Measurements from ENCODE around the gene ATP8A2. TPM values are rescaled to one million over a fixed set of nuclear protein-coding genes. Genes with fewer than 3 reads are reported as not detected.
A peak's percentile ranks its signal among the peaks of the same experiment; 100 is the strongest.
"Not testable (repeated sequence)": the region's sequence is repeated elsewhere in the genome, so short reads cannot be mapped to it uniquely, and the experiment has no call there.

ATP8A2 gene
- total RNA-seq, 1 experiment from 2014 or later, result 0.26 TPM

DNA sequence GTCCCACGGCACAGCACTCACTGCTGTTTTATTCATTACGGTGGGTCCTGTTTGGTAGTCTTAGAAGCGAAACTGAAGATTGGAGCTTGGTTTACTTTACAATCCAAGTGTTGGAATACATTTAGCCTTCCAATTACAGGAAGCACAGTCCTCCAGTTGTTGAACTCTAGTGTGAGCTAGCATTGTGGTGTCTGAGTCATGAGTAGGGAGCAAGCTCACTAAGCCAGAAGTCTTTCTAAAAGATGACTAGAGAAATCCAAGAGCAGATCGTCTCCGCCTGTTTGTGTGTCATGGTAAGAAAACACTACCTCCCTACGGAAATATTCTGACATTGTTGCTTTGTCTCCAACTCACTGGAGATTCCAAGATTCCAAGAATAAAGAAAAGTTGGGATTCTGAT lies 690.2 kb downstream of the ATP8A2 start:
- no peaks in the 10 kb centered on the region for H3K36me3 Mint-ChIP-seq (ENCODE audit: insufficient read depth, unreplicated experiment)
- peak; percentile 60 for DNase-seq (ENCODE audit: unreplicated experiment)
- H3K27ac Mint-ChIP-seq (ENCODE audit: low read depth, unreplicated experiment), result no peak overlapping the region
- H3K4me1 Mint-ChIP-seq (ENCODE audit: insufficient read depth, unreplicated experiment), result peaks cover 13% of the 10 kb centered on the region
- H3K9me3 Mint-ChIP-seq (ENCODE audit: unreplicated experiment), result no peaks in the 10 kb centered on the region
- H3K4me3 Mint-ChIP-seq (ENCODE audit: unreplicated experiment), result no peak overlapping the region
- H3K27me3 Mint-ChIP-seq (ENCODE audit: insufficient read depth, unreplicated experiment), result no peaks in the 10 kb centered on the region
- ChIA-PET CTCF (interaction anchor here (0.5 to 5.5 kb wide), 28 partner anchors 9 to 1036 kb away, joined by 3 to 46 read pairs (median 4); no protein-coding TSS in a partner anchor), POLR2A (interaction anchor here (0.6 kb wide), 1 partner anchor 487 kb away, joined by 3 read pairs; no protein-coding TSS in a partner anchor)
- TF ChIP-seq, protein P1, sequence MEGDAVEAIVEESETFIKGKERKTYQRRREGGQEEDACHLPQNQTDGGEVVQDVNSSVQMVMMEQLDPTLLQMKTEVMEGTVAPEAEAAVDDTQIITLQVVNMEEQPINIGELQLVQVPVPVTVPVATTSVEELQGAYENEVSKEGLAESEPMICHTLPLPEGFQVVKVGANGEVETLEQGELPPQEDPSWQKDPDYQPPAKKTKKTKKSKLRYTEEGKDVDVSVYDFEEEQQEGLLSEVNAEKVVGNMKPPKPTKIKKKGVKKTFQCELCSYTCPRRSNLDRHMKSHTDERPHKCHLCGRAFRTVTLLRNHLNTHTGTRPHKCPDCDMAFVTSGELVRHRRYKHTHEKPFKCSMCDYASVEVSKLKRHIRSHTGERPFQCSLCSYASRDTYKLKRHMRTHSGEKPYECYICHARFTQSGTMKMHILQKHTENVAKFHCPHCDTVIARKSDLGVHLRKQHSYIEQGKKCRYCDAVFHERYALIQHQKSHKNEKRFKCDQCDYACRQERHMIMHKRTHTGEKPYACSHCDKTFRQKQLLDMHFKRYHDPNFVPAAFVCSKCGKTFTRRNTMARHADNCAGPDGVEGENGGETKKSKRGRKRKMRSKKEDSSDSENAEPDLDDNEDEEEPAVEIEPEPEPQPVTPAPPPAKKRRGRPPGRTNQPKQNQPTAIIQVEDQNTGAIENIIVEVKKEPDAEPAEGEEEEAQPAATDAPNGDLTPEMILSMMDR (IDR thresholded peaks at IDR 0.05; ENCODE audit: unreplicated experiment), result no peak
- intact Hi-C loops (cut with micrococcal nuclease), result loop anchor here (1.0 to 10.0 kb wide), 4 partner anchors 157 to 551 kb away; no protein-coding TSS in a partner anchor
- no TSS peak for BruUV-seq (replicated peaks)

DNA sequence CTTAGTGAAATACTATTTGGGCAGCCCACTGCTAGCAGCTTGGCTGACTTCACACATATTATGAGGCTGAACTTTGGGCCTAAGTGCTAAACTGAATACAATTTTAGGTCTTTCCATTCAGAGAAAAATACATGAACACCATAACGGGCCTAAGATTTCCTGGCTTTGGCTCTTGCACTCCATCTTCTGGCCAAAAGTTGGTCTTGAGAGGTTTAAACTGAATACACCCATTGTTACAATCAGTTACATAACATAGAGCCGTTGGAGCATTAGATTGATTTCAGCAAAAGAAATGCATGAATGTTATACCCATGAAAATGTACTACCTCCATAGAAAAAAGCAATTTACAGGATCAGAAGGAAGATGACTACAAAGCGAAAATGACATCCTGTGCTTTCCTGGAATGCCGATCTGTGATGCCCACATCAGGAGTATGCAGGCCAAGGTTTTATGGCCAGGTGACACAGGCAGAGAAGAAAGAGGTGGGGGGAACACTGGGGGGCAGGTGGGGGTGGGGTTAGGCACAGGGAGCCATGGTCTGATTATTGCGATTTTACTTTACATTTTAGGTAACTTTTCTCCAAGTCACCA lies 691.2 kb downstream of the ATP8A2 start:
- DNase-seq (ENCODE audit: unreplicated experiment), result peak; percentile 71
- no peaks in the 10 kb centered on the region for H3K27me3 Mint-ChIP-seq (ENCODE audit: insufficient read depth, unreplicated experiment)
- H3K4me3 Mint-ChIP-seq (ENCODE audit: unreplicated experiment), result no peak overlapping the region
- CTCF ChIA-PET, result interaction anchor here (0.7 to 5.5 kb wide), 12 partner anchors 209 to 494 kb away, joined by 3 to 46 read pairs (median 4); no protein-coding TSS in a partner anchor
- POLR2A ChIA-PET, result no interaction called here
- no peak overlapping the region for H3K27ac Mint-ChIP-seq (ENCODE audit: low read depth, unreplicated experiment)
- peaks cover 13% of the 10 kb centered on the region for H3K4me1 Mint-ChIP-seq (ENCODE audit: insufficient read depth, unreplicated experiment)
- intact Hi-C loops (cut with micrococcal nuclease), result loop anchor here (1.0 to 10.0 kb wide), 4 partner anchors 158 to 552 kb away; no protein-coding TSS in a partner anchor
- TF ChIP-seq, protein P1 (IDR thresholded peaks at IDR 0.05; ENCODE audit: unreplicated experiment), result peak; percentile 68
- no peaks in the 10 kb centered on the region for H3K9me3 Mint-ChIP-seq (ENCODE audit: unreplicated experiment)
- H3K36me3 Mint-ChIP-seq (ENCODE audit: insufficient read depth, unreplicated experiment), result no peaks in the 10 kb centered on the region
- no TSS peak for BruUV-seq (replicated peaks)

DNA sequence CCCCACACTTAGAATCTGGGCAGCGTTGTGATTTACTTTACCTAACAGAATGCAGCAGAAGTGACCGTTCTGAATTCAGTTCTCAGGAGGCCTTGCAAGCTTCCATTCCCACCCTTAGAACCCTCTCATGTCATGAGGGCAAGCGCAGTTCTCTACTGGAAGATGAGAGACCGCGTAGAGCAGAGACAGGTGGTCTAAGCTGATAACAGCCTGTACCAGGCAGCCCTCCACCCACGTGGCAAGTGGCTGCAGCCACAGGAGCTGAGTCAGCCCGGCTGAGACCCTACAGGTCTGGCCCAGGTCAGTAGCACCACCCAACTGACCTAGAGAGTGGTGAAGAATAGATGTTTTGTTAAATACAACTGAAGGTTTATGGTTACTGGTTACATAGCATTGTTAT lies 694.7 kb downstream of the ATP8A2 start:
- CTCF ChIA-PET, result interaction anchor here (0.6 to 1.5 kb wide), 3 partner anchors 237 to 548 kb away, joined by 3 to 5 read pairs (median 3); no protein-coding TSS in a partner anchor
- not testable (repeated sequence) for H3K27ac Mint-ChIP-seq (ENCODE audit: low read depth, unreplicated experiment); DNase-seq (ENCODE audit: unreplicated experiment); H3K4me3 Mint-ChIP-seq (ENCODE audit: unreplicated experiment); H3K36me3 Mint-ChIP-seq (ENCODE audit: insufficient read depth, unreplicated experiment); H3K9me3 Mint-ChIP-seq (ENCODE audit: unreplicated experiment); H3K27me3 Mint-ChIP-seq (ENCODE audit: insufficient read depth, unreplicated experiment); BruUV-seq (replicated peaks)
- POLR2A ChIA-PET, result interaction anchor here (1.3 kb wide), 1 partner anchor 492 kb away, joined by 3 read pairs; no protein-coding TSS in a partner anchor
- intact Hi-C loops (cut with micrococcal nuclease), result loop anchor here (10.0 kb wide), 1 partner anchor 162 kb away; no protein-coding TSS in a partner anchor
- H3K4me1 Mint-ChIP-seq (ENCODE audit: insufficient read depth, unreplicated experiment), result peaks cover 13% of the 10 kb centered on the region

DNA sequence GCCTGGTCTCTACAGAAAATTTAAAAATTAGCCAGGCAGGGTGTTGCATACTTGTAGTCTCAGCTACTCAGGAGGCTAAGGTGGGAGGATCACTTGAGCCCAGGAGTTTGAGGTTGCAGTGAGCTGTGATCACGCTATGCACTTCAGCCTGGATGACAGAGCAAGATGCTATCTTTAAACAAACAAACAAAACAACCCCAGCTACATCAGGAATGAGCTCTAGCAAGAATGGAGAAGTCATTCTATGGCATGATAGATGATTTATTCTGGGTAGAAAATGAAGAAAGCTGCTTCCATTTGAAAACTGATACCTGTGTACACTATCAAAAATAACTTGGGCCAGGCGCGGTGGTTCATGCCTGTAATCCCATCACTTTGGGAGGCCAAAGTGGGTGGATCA lies 695.8 kb downstream of the ATP8A2 start:
- DNase-seq (ENCODE audit: unreplicated experiment), result no peak
- intact Hi-C loops (cut with micrococcal nuclease), result loop anchor here (10.0 kb wide), 1 partner anchor 163 kb away; no protein-coding TSS in a partner anchor
- BruUV-seq (replicated peaks), result no TSS peak
- Mint-ChIP-seq H3K27ac (ENCODE audit: low read depth, unreplicated experiment) (no peak overlapping the region), H3K36me3 (ENCODE audit: insufficient read depth, unreplicated experiment) (no peaks in the 10 kb centered on the region), H3K9me3 (ENCODE audit: unreplicated experiment) (no peaks in the 10 kb centered on the region), H3K27me3 (ENCODE audit: insufficient read depth, unreplicated experiment) (no peaks in the 10 kb centered on the region), H3K4me1 (ENCODE audit: insufficient read depth, unreplicated experiment) (peaks cover 6% of the 10 kb centered on the region), H3K4me3 (ENCODE audit: unreplicated experiment) (no peak overlapping the region)
- POLR2A ChIA-PET, result interaction anchor here (1.3 kb wide), 2 partner anchors 490 to 493 kb away, joined by 3 read pairs; no protein-coding TSS in a partner anchor
- TF ChIP-seq, protein P1 (IDR thresholded peaks at IDR 0.05; ENCODE audit: unreplicated experiment), result no peak
- CTCF ChIA-PET, result interaction anchor here (0.7 to 2.9 kb wide), 7 partner anchors 9 to 1391 kb away, joined by 3 to 19 read pairs (median 3); no protein-coding TSS in a partner anchor

DNA sequence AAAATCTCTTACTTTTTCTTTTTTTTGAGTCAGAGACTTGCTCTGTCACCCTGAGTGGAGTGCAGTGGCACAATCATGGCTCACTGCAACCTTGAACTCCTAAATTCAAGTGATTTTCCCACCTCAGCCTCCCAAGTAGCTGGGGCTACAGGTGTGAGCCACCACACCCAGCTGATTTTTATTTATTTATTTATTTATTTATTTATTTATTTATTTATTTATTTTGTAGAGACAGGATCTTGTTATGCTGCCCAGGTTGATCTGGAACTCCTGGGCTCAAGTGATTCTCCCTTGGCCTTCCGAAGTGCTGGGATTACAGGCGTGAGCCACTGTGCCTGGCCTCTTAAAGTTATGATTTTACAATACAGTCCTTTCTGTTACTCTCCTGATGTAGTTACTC lies 696.6 kb downstream of the ATP8A2 start:
- H3K4me3 Mint-ChIP-seq (ENCODE audit: unreplicated experiment); H3K27ac Mint-ChIP-seq (ENCODE audit: low read depth, unreplicated experiment); BruUV-seq (replicated peaks); H3K4me1 Mint-ChIP-seq (ENCODE audit: insufficient read depth, unreplicated experiment); H3K27me3 Mint-ChIP-seq (ENCODE audit: insufficient read depth, unreplicated experiment); DNase-seq (ENCODE audit: unreplicated experiment); H3K36me3 Mint-ChIP-seq (ENCODE audit: insufficient read depth, unreplicated experiment); H3K9me3 Mint-ChIP-seq (ENCODE audit: unreplicated experiment): not testable (repeated sequence)
- intact Hi-C loops (cut with micrococcal nuclease), result loop anchor here (10.0 kb wide), 1 partner anchor 164 kb away; no protein-coding TSS in a partner anchor
- POLR2A ChIA-PET, result interaction anchor here (1.3 kb wide), 1 partner anchor 491 kb away, joined by 3 read pairs; no protein-coding TSS in a partner anchor
- CTCF ChIA-PET, result interaction anchor here (0.6 to 2.9 kb wide), 5 partner anchors 18 to 844 kb away, joined by 3 to 19 read pairs (median 4); no protein-coding TSS in a partner anchor

DNA sequence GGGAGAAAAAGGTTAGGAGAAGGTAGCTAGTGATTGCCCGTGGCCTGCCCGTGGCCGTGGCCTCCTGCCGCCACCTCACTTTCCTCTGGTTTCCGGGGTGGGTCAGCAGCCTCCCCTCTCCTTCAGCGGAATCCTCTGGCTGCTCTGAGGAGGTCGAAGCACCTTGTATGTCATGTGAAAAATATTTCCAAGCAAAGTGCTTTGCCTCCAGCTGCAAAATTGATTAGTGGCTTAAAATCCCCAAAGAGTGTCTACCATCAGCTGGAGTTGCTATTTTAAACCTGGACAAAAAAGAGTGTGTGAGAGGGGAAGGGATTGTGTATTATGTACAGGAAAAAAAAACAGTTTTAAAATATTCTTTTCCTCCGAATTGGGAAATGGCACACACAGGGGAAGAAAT lies 697.9 kb downstream of the ATP8A2 start:
- intact Hi-C loops (cut with micrococcal nuclease), result loop anchor here (10.0 kb wide), 1 partner anchor 165 kb away; no protein-coding TSS in a partner anchor
- not testable (repeated sequence) for H3K4me1 Mint-ChIP-seq (ENCODE audit: insufficient read depth, unreplicated experiment); DNase-seq (ENCODE audit: unreplicated experiment); H3K27ac Mint-ChIP-seq (ENCODE audit: low read depth, unreplicated experiment); H3K27me3 Mint-ChIP-seq (ENCODE audit: insufficient read depth, unreplicated experiment); H3K36me3 Mint-ChIP-seq (ENCODE audit: insufficient read depth, unreplicated experiment); H3K9me3 Mint-ChIP-seq (ENCODE audit: unreplicated experiment); BruUV-seq (replicated peaks); H3K4me3 Mint-ChIP-seq (ENCODE audit: unreplicated experiment)
- CTCF ChIA-PET, result interaction anchor here (1.0 to 2.9 kb wide), 2 partner anchors 484 to 495 kb away, joined by 3 to 19 read pairs; no protein-coding TSS in a partner anchor
- POLR2A ChIA-PET, result interaction anchor here (1.2 kb wide), 1 partner anchor 47 kb away, joined by 3 read pairs; no protein-coding TSS in a partner anchor

All from MCF 10A (cell line).